Mucosa of descending colon (tissue), 3 donors: ENCODE results near the gene RESP18. TPM values are rescaled to one million over a fixed set of nuclear protein-coding genes. Genes with fewer than 3 reads are reported as not detected.

ENCODE experiments used
- ATAC-seq: fragments of 200-7000 bp; cut with Tn5 transposase; one replicate; pipeline ENCODE4 v1.9.1; 2020; ENCODE audit warnings: mild to moderate bottlenecking, moderate library complexity
- DNase-seq, 3 donors: peaks; one replicate each; pipeline ENCODE4 v3.0.0-alpha.2; 2020
- H3K36me3 ChIP-seq: fragments of 200-600 bp; one replicate; pipeline ENCODE4 v1.8.0; 2021; ENCODE audit warnings: low read depth, mild to moderate bottlenecking
- H3K4me1 ChIP-seq: fragments of 200-600 bp; one replicate; pipeline ENCODE4 v1.8.0; 2021; ENCODE audit warnings: low read depth, mild to moderate bottlenecking
- H3K4me3 ChIP-seq: fragments of 200-600 bp; one replicate; pipeline ENCODE4 v1.8.0; 2021; ENCODE audit warnings: mild to moderate bottlenecking
- H3K9me3 ChIP-seq: fragments of 200-600 bp; one replicate; pipeline ENCODE4 v1.8.0; 2021; ENCODE audit warnings: mild to moderate bottlenecking
- intact Hi-C, 2 donors: fragments of 100-400 bp; cut with DNase I in 1 of 2; cut with micrococcal nuclease in 1 of 2; formaldehyde crosslinking; loops; one replicate each; pipeline versions ENCODE4 v1.11.0 to v1.11.1; 2022; cut with DNase I, micrococcal nuclease
- total RNA-seq, 3 donors: library from RNA; stranded (reverse); fragmentation: NEBNext Ultra II Directional in 2 of 3; extraction: Animal tissue kit (Norgen Biotek cat#: 25700) in 2 of 3; gene quantifications; one replicate each; pipeline versions ENCODE4 v1.2.1 to v1.2.4, GENCODE V29; 2021 to 2023
- TF ChIP-seq, protein P1 (sequence below): fragments of 200-600 bp; IDR thresholded peaks from one replicate; pipeline ENCODE4 v1.8.0; 2022; ENCODE audit warnings: antibody characterized with exemption, mild to moderate bottlenecking
- donor health status: DM: no; HTN: no; CAD: no; lungs with moderate emphysema.
- donor health status: DM: no; HTN: no; CAD: no.
- donor health status: DM: no; HTN: yes; CAD: no.

Gene RESP18
- total RNA-seq, 3 donors from 2014 or later, result not detected

- DNase-seq (no peak), ATAC-seq (no peak)
Measured at GRCh38 chr2:219286436-219287115, 46.0 kb downstream of the RESP18 start.

DNA sequence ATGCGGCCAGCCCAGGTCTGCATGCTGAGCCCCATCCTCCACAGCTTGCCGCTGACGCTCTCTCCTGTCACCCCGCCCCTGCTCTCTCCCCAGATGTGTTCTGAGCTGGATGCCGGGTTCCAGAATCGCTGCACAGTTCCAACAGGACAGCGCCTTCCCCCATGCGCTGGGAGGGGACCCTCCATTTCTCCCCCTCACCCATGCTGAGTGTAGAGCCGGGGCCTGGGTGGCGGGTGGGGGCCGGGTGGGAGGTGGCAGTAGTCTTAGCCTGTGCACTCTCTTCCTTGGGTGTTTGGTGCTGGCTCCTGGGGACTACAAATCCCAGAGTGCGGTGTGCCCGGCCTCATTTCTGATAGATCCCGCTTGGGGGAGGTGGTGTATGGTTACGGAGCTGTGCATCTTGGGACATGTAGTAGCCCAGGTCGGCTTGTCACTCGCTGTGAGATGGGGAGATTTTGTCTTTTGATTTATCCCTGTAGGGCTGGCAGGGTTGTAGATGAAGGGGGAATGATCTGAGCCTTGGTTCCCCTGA, 46.6 kb downstream of the RESP18 start:
- TF ChIP-seq, protein P1, sequence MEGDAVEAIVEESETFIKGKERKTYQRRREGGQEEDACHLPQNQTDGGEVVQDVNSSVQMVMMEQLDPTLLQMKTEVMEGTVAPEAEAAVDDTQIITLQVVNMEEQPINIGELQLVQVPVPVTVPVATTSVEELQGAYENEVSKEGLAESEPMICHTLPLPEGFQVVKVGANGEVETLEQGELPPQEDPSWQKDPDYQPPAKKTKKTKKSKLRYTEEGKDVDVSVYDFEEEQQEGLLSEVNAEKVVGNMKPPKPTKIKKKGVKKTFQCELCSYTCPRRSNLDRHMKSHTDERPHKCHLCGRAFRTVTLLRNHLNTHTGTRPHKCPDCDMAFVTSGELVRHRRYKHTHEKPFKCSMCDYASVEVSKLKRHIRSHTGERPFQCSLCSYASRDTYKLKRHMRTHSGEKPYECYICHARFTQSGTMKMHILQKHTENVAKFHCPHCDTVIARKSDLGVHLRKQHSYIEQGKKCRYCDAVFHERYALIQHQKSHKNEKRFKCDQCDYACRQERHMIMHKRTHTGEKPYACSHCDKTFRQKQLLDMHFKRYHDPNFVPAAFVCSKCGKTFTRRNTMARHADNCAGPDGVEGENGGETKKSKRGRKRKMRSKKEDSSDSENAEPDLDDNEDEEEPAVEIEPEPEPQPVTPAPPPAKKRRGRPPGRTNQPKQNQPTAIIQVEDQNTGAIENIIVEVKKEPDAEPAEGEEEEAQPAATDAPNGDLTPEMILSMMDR, result no peak
- no peak for ATAC-seq
- Histone ChIP-seq H3K4me3 (no peak overlapping the region), H3K9me3 (no peaks in the 10 kb centered on the region), H3K36me3 (no peaks in the 10 kb centered on the region), H3K4me1 (no peaks in the 10 kb centered on the region)
- DNase-seq, result no peak
- intact Hi-C loops, result no loop called here

More at GRCh38 chr2:219286436-219287115, 46.0 kb downstream of the RESP18 start:
- no peaks in the 10 kb centered on the region for H3K36me3 ChIP-seq
- TF ChIP-seq, protein P1, result no peak
- no peak overlapping the region for H3K4me3 ChIP-seq
- intact Hi-C loops, result no loop called here
- H3K4me1 ChIP-seq, result no peaks in the 10 kb centered on the region
- H3K9me3 ChIP-seq, result no peaks in the 10 kb centered on the region

DNA sequence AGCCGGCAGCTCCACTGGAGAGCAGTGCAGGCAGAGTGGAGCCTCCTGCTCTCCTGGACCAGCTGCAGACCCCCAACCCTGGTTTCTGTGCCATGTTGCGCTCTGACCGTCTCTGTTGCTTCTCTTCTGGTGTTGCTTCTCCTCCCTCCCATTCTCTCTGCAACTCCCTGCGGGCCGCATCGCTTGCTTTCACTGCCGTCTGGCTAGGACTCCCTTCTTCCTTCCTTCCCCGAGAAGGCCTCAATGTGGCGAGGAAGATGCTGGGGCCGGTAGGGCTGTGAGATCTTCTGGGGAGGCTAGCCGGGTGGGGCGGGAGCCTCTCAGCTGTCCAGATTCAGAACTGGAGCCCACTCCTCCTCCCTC, 47.2 kb downstream of the RESP18 start:
- Histone ChIP-seq H3K36me3 (no peaks in the 10 kb centered on the region), H3K9me3 (no peaks in the 10 kb centered on the region), H3K4me3 (no peak overlapping the region), H3K4me1 (no peaks in the 10 kb centered on the region)
- TF ChIP-seq, protein P1, result no peak
- DNase-seq, result no peak
- ATAC-seq, result no peak
- intact Hi-C loops, result no loop called here

DNA sequence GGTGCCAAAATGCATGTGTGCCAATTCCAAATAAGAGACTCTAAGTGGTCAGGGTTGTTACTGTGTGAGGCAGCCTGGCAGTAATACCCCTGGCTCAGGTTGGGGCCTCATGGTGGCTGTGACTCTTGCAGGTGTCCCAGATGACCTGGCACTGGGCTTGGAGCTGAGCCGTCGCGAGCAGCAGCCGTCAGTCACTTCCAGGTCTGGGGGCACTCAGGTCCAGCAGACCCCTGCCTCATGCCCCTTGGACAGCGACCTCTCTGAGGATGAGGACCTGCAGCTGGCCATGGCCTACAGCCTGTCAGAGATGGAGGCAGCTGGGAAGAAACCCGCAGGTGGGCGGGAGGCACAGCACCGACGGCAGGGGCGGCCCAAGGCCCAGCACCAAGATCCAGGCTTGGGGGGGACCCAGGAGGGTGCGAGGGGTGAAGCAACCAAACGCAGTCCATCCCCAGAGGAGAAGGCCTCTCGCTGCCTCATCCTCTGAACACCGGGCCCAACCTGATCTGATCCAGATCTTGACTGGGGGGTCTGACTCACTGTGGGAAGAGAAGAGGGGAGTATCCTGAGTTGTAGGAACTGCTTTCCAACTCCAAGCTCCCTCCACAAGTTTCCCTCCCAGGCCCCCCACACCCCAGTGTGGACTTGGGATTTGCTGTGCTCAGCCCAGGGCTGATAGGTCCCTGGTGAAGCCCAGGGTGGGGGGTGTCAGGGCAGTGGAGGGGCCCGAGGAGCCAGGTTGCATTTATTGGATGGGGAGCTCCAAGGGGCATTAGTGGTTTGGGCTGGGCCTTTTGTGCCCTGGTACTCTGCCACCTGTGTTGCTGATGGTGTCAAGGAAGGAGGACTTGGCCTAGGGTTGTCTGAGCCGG, 47.8 kb downstream of the RESP18 start:
- intact Hi-C loops, result no loop called here
- TF ChIP-seq, protein P1, result no peak
- H3K4me1 ChIP-seq, result peaks cover 5% of the 10 kb centered on the region
- no peak for ATAC-seq
- no peaks in the 10 kb centered on the region for H3K36me3 ChIP-seq
- DNase-seq, result no peak
- no peaks in the 10 kb centered on the region for H3K9me3 ChIP-seq
- no peak overlapping the region for H3K4me3 ChIP-seq

- H3K9me3 ChIP-seq, result no peaks in the 10 kb centered on the region
- TF ChIP-seq, protein P1, result no peak
- DNase-seq, result no peak
- no peak for ATAC-seq
- intact Hi-C loops, result no loop called here
- H3K4me3 ChIP-seq, result no peak overlapping the region
- H3K36me3 ChIP-seq, result peaks cover 3% of the 10 kb centered on the region
- H3K4me1 ChIP-seq, result peaks cover 14% of the 10 kb centered on the region
Measured at GRCh38 chr2:219282943-219283581, 49.5 kb downstream of the RESP18 start.
